ENCODE data around the gene CCBE1.
"Not testable (repeated sequence)": the region's sequence is repeated elsewhere in the genome, so short reads cannot be mapped to it uniquely, and the experiment has no call there.

The CCBE1 gene

GRCh38 chr18:59539108-59539507 lies 158.1 kb downstream of the CCBE1 start:
- no peak for DNase-seq (ENCODE audit: low read depth)

- DNase-seq (ENCODE audit: low read depth), result no peak
Observed at GRCh38 chr18:59537579-59537978, 159.6 kb downstream of the CCBE1 start.

GRCh38 chr18:59536166-59536565 lies 161.1 kb downstream of the CCBE1 start:
- DNase-seq (ENCODE audit: low read depth), result no peak

- no peak for DNase-seq (ENCODE audit: low read depth)
Observed at GRCh38 chr18:59535055-59535454, 162.2 kb downstream of the CCBE1 start.

- DNase-seq (ENCODE audit: low read depth), result no peak
Observed at GRCh38 chr18:59528866-59529265, 168.4 kb downstream of the CCBE1 start.

- DNase-seq (ENCODE audit: low read depth), result no peak
Observed at GRCh38 chr18:59520562-59521355, 176.5 kb downstream of the CCBE1 start.

GRCh38 chr18:59518705-59519104 lies 178.5 kb downstream of the CCBE1 start:
- DNase-seq (ENCODE audit: low read depth), result no peak

GRCh38 chr18:59517446-59518165 lies 179.6 kb downstream of the CCBE1 start:
- DNase-seq (ENCODE audit: low read depth), result no peak

GRCh38 chr18:59516356-59517155 lies 180.7 kb downstream of the CCBE1 start:
- peak; percentile 99 for DNase-seq (ENCODE audit: low read depth)

- not testable (repeated sequence) for DNase-seq (ENCODE audit: low read depth)
Observed at GRCh38 chr18:59515956-59516355, 181.3 kb downstream of the CCBE1 start.

GRCh38 chr18:59515147-59515546 lies 182.1 kb downstream of the CCBE1 start:
- DNase-seq (ENCODE audit: low read depth), result no peak

- DNase-seq (ENCODE audit: low read depth), result peak; percentile 49
Observed at GRCh38 chr18:59514203-59514602, 183.0 kb downstream of the CCBE1 start.

GRCh38 chr18:59512025-59512755 lies 185.0 kb downstream of the CCBE1 start:
- no peak for DNase-seq (ENCODE audit: low read depth)

GRCh38 chr18:59509481-59510442 lies 187.5 kb downstream of the CCBE1 start:
- DNase-seq (ENCODE audit: low read depth), result no peak

GRCh38 chr18:59505356-59505755 lies 191.9 kb downstream of the CCBE1 start:
- peak; percentile 45 for DNase-seq (ENCODE audit: low read depth)

- DNase-seq (ENCODE audit: low read depth), result peak; percentile 68
Observed at GRCh38 chr18:59502274-59503175, 194.7 kb downstream of the CCBE1 start.

- DNase-seq (ENCODE audit: low read depth), result no peak
Observed at GRCh38 chr18:59501920-59502273, 195.3 kb downstream of the CCBE1 start.

GRCh38 chr18:59500765-59501164 lies 196.5 kb downstream of the CCBE1 start:
- no peak for DNase-seq (ENCODE audit: low read depth)

GRCh38 chr18:59498506-59499086 lies 198.6 kb downstream of the CCBE1 start:
- peak; percentile 77 for DNase-seq (ENCODE audit: low read depth)
